NB4 (cell line): Measurements from ENCODE around the gene S100A7A.

ENCODE experiments used
- POLR2A ChIP-seq: IDR thresholded peaks from 2 replicates; pipeline ENCODE4 v1.6.1; 2011; ENCODE audit warnings: mild to moderate bottlenecking; ENCODE audit not compliant: insufficient read length; ENCODE audit errors: extremely low read depth
- TF ChIP-seq, protein P1 (sequence below): IDR thresholded peaks from one replicate; pipeline ENCODE4 v1.5.1; 2012; ENCODE audit warnings: low read depth, low read length

DNA sequence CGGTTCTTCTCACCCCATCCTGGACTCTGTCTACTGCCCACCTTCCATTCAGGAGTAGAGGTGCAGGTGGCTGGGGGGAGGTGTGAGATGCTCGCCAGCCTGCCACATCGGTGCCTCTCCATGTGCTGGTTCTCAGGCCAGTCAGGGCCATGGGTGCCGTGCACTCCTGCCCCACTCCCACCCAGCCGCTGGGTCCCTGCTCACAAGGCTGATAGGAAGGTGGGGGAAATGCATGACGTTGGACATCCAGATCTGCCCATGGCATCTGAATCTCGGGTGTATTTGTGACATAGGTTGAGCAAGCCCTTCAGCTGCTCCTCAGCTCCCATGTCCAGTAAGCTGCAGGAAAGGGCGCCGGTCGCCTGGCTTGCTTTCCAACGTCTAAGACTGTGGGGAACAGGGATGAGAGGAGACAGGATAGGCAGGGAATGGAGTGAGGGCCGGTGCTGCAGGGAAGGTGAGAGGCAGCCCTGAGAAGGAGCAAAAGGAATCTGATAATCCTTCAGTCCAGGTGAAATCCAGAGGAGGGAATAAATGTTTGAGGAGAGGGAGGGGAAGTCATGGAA, 11.8 kb downstream of the S100A7A start:
- TF ChIP-seq, protein P1, sequence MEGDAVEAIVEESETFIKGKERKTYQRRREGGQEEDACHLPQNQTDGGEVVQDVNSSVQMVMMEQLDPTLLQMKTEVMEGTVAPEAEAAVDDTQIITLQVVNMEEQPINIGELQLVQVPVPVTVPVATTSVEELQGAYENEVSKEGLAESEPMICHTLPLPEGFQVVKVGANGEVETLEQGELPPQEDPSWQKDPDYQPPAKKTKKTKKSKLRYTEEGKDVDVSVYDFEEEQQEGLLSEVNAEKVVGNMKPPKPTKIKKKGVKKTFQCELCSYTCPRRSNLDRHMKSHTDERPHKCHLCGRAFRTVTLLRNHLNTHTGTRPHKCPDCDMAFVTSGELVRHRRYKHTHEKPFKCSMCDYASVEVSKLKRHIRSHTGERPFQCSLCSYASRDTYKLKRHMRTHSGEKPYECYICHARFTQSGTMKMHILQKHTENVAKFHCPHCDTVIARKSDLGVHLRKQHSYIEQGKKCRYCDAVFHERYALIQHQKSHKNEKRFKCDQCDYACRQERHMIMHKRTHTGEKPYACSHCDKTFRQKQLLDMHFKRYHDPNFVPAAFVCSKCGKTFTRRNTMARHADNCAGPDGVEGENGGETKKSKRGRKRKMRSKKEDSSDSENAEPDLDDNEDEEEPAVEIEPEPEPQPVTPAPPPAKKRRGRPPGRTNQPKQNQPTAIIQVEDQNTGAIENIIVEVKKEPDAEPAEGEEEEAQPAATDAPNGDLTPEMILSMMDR = no peak
- no peak for TF ChIP-seq POLR2A
